ENCODE results near the gene CST9. TPM values are rescaled to one million over a fixed set of nuclear protein-coding genes. Genes with fewer than 3 reads are reported as not detected.

Gene CST9
- total RNA-seq, 1 donor from 2014 or later = not detected

- Mint-ChIP-seq H3K27me3 (ENCODE audit: low read depth) (peaks cover 18% of the 10 kb centered on the region), H3K4me3 (ENCODE audit: low read depth) (no peak overlapping the region), H3K27ac (no peak overlapping the region), H3K9me3 (no peaks in the 10 kb centered on the region), H3K36me3 (ENCODE audit: low read depth) (no peaks in the 10 kb centered on the region), H3K4me1 (ENCODE audit: low read depth) (peaks cover 4% of the 10 kb centered on the region)
- intact Hi-C loops (cut with micrococcal nuclease) = no loop called here
- no peak for DNase-seq (ENCODE audit: low spot score)
These were observed 28.5 kb upstream of the CST9 start for GRCh38 chr20:23634044-23634801.

DNA sequence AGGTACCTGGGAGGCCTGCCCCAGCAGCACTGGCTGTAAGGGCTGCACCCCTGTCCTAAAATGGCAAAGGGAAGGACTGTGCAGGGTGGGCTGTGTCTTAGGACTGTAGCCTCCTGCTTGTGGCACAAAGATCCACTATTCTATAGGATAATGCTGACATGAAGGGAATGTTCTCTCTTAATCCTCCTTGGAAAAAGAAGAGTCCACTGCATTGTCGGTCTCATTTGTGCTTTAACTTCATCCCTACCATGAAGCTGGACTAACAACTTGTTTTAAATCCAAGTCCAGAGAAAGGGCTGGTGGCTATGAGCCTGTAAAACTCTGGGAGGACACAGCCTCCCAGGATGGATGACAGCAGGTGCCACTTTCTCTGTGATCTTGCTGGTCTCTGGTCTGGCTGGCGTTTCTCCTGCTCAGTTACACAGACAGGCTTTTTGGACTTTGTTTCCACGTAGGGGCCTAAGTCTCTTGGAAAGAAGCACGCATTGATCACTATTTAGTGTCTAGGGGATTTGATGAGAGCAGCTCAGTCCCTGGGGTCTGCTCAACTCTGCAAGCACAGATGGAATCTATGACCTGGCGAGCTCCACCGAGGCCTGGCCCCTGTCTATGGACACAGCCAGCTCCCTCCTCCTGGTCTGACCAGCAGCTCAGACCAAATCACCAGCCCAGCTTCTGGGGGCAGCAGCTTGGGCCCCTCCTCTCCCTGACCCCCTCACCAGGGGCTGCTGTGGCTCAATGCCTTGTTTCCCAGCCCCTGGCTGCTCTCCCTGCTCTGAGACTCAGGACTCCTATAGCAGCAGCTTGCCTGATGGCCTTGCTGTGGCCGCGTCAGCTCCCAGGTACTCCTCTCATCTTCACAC lies 27.2 kb upstream of the CST9 start:
- Mint-ChIP-seq H3K36me3 (ENCODE audit: low read depth) (no peaks in the 10 kb centered on the region), H3K27ac (no peak overlapping the region), H3K4me3 (ENCODE audit: low read depth) (no peak overlapping the region), H3K9me3 (no peaks in the 10 kb centered on the region), H3K4me1 (ENCODE audit: low read depth) (peaks cover 4% of the 10 kb centered on the region), H3K27me3 (ENCODE audit: low read depth) (peaks cover 18% of the 10 kb centered on the region)
- intact Hi-C loops (cut with micrococcal nuclease) = no loop called here
- DNase-seq (ENCODE audit: low spot score) = no peak

DNA sequence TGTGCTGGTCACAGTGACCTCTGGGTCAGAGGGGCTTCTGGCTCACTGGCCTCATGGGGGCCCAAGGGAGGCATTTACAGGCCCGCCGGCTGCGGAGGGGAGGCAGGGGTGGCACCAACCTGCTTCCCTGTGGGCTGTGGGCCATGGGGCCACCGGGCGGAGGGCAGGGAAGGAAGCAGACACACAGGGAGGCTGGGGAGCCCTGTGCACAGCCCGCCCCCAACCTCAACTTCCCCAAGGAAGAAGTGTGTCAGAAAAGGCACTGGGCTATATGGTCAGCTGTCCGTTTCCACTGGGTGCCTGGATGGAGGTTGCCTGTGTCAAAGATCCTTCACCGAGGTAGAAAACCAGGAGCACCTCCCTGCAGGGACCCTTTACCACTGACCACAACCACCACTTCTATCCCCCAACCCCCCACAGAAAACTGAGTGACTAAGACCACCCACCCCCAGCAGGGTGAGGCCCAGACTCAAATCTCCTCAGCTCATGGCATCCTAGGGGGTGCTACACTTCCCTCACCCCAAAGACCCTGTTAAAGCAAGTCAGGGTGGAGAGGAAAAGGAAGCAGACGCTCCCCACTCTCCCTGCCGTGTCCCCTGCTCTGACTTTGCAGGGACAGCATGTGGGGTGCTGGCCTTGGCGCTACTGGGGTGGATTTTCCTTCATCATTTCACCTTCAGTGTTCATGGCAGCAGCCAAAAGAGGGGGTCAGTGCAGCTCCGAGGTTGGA lies 26.4 kb upstream of the CST9 start:
- H3K4me3 Mint-ChIP-seq (ENCODE audit: low read depth) = no peak overlapping the region
- peaks cover 4% of the 10 kb centered on the region for H3K4me1 Mint-ChIP-seq (ENCODE audit: low read depth)
- H3K9me3 Mint-ChIP-seq = no peaks in the 10 kb centered on the region
- intact Hi-C loops (cut with micrococcal nuclease) = no loop called here
- H3K27me3 Mint-ChIP-seq (ENCODE audit: low read depth) = peaks cover 19% of the 10 kb centered on the region
- no peaks in the 10 kb centered on the region for H3K36me3 Mint-ChIP-seq (ENCODE audit: low read depth)
- H3K27ac Mint-ChIP-seq = no peak overlapping the region
- no peak for DNase-seq (ENCODE audit: low spot score)

DNA sequence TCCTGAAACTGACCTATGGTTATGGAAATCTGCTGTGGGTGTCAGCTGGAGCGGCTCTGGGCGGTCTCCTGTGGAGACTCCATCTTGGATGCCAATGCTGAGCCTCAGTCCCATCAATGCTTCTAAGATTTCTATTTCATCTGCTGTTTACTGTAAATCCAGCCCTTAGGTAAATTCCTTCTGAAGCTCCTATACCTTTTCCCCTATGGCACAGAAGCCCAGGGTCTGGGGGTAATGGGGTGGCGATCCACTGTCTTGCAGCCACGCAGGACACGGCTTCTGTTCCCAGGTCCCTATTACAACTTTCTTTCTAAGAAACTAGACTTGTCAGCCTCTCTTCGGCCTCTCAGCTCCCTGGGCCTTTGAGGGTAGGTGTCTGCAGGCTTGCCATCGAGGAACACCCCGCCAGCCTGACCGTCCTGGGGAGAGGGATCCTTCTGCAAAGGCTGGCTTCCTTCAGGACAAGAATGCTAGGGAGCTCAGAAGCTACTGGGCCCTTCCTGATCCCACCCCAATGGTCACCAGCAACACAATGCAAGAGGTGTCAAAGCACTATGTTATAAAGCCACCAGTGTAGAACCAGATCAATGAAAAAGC lies 25.6 kb upstream of the CST9 start:
- Mint-ChIP-seq H3K4me1 (ENCODE audit: low read depth) (no peaks in the 10 kb centered on the region), H3K4me3 (ENCODE audit: low read depth) (no peak overlapping the region), H3K27me3 (ENCODE audit: low read depth) (peaks cover 11% of the 10 kb centered on the region), H3K27ac (no peak overlapping the region), H3K36me3 (ENCODE audit: low read depth) (no peaks in the 10 kb centered on the region), H3K9me3 (no peaks in the 10 kb centered on the region)
- intact Hi-C loops (cut with micrococcal nuclease) = no loop called here
- DNase-seq (ENCODE audit: low spot score) = no peak

GRCh38 chr20:23630392-23630849 lies 24.7 kb upstream of the CST9 start:
- Mint-ChIP-seq H3K27me3 (ENCODE audit: low read depth) (peaks cover 6% of the 10 kb centered on the region), H3K9me3 (no peaks in the 10 kb centered on the region), H3K36me3 (ENCODE audit: low read depth) (no peaks in the 10 kb centered on the region), H3K27ac (no peak overlapping the region), H3K4me3 (ENCODE audit: low read depth) (no peak overlapping the region), H3K4me1 (ENCODE audit: low read depth) (no peaks in the 10 kb centered on the region)
- no peak for DNase-seq (ENCODE audit: low spot score)
- intact Hi-C loops (cut with micrococcal nuclease) = no loop called here

DNA sequence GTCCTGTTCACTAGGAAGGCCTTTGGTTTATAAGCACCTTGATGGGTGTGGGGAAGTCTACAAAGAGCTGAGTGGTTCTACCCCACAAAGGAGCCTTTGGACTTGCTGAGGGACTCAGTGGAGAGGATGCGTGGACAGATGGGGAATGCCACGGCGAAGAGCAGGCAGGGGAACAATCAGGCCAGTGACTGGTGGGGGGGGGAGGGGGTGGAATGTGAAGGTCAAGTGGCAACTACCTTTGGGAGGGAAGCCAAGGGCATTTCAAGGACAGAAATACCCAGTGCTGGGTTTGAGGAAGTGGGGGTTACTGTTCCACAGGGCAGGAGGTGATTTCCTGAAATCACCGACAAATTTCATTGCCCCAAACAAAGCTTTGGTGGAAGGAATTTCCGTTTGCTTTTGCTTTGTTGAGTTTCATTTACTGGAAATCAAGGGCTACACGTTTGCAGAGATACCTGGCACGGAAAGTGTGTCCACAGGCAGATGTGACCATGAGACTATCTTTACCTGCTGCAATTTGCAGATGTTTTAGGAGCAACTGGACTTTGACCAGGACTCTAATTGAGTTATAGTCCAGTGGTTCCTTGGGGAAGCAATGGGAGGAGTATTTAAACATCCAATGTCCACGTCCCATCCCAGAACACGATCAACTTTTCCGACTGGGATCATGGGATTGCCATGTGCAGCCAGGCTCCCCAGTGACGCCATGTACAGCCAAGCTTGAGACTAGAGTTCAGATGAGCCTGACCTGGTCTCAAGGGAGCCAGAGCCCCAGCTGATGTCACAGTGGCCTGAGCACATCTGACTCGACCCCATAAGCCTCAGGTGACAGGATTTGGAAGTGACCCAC lies 24.1 kb upstream of the CST9 start:
- intact Hi-C loops (cut with micrococcal nuclease) = no loop called here
- Mint-ChIP-seq H3K4me3 (ENCODE audit: low read depth) (no peak overlapping the region), H3K4me1 (ENCODE audit: low read depth) (no peaks in the 10 kb centered on the region), H3K27ac (no peak overlapping the region), H3K9me3 (no peaks in the 10 kb centered on the region), H3K27me3 (ENCODE audit: low read depth) (peaks cover 6% of the 10 kb centered on the region), H3K36me3 (ENCODE audit: low read depth) (no peaks in the 10 kb centered on the region)
- DNase-seq (ENCODE audit: low spot score) = no peak

GRCh38 chr20:23629017-23629541 lies 23.4 kb upstream of the CST9 start:
- no peaks in the 10 kb centered on the region for H3K36me3 Mint-ChIP-seq (ENCODE audit: low read depth)
- no peak for DNase-seq (ENCODE audit: low spot score)
- H3K4me3 Mint-ChIP-seq (ENCODE audit: low read depth) = no peak overlapping the region
- no peak overlapping the region for H3K27ac Mint-ChIP-seq
- peaks cover 6% of the 10 kb centered on the region for H3K27me3 Mint-ChIP-seq (ENCODE audit: low read depth)
- H3K4me1 Mint-ChIP-seq (ENCODE audit: low read depth) = no peaks in the 10 kb centered on the region
- intact Hi-C loops (cut with micrococcal nuclease) = no loop called here
- no peaks in the 10 kb centered on the region for H3K9me3 Mint-ChIP-seq

DNA sequence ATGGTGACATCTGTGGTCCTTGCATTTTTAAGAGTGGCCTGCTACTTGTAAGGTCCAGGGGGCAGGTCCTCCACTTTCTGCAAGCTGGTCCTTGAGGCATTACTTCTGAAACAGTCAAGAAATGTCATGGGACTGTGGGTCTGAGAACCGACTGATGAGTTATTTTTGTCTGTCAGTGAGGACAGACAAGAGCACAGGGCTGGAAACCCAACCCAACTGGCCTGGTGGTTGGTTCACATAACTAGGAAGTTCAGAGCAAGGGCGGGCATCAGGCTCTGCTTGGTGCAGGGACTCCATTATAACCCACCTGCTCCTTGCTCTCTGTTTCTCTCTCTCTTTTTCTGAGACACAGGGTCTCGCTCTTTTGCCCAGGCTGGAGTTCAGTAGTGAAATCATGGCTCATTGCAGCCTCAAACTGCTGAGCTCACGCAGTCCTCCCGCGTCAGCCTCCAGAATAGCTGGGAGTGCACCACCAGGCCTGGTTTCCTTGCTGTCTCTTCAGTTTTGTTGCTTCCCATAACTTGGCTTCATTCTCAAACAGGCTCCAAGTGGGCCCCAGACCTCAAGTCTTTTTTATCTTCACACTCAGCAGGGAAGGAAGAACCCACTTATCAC lies 22.8 kb upstream of the CST9 start:
- H3K27ac Mint-ChIP-seq = no peak overlapping the region
- no peaks in the 10 kb centered on the region for H3K9me3 Mint-ChIP-seq
- DNase-seq (ENCODE audit: low spot score) = no peak
- peaks cover 6% of the 10 kb centered on the region for H3K27me3 Mint-ChIP-seq (ENCODE audit: low read depth)
- H3K36me3 Mint-ChIP-seq (ENCODE audit: low read depth) = no peaks in the 10 kb centered on the region
- intact Hi-C loops (cut with micrococcal nuclease) = no loop called here
- no peaks in the 10 kb centered on the region for H3K4me1 Mint-ChIP-seq (ENCODE audit: low read depth)
- no peak overlapping the region for H3K4me3 Mint-ChIP-seq (ENCODE audit: low read depth)

- no peak for DNase-seq (ENCODE audit: low spot score)
- no peak overlapping the region for H3K27ac Mint-ChIP-seq
- no peaks in the 10 kb centered on the region for H3K36me3 Mint-ChIP-seq (ENCODE audit: low read depth)
- peaks cover 6% of the 10 kb centered on the region for H3K27me3 Mint-ChIP-seq (ENCODE audit: low read depth)
- no peak overlapping the region for H3K4me3 Mint-ChIP-seq (ENCODE audit: low read depth)
- H3K9me3 Mint-ChIP-seq = no peaks in the 10 kb centered on the region
- intact Hi-C loops (cut with micrococcal nuclease) = no loop called here
- peaks cover 2% of the 10 kb centered on the region for H3K4me1 Mint-ChIP-seq (ENCODE audit: low read depth)
These were observed 21.8 kb upstream of the CST9 start for GRCh38 chr20:23627501-23627900.

DNA sequence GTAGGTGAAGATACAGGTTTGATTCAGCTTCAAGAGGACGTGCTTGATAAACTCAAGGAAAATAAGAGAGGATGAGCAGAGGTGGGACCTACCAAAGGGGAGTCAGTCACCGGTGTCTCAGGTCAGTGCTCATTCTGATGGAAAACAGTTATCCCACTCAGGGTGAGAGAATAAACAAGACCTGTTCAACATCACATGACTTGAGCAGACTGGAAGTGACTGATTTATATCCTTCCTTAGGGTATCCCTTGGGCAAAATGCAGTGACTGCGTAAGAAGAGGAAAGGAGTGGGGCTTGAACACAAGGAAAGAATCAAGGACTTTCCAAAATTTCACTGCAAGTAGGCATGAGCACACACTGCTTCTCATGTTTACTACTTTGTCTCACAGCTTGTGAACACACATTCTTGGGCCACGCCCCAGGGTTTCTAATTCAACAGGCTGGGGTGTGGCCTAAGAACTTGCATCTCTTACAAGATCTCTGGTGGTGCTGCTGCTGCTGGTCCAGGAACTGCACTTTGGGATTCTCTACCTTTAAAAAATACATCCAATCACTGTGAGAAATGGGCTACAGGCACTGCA lies 20.4 kb upstream of the CST9 start:
- no peak for DNase-seq (ENCODE audit: low spot score)
- peaks cover 6% of the 10 kb centered on the region for H3K27me3 Mint-ChIP-seq (ENCODE audit: low read depth)
- H3K36me3 Mint-ChIP-seq (ENCODE audit: low read depth) = no peaks in the 10 kb centered on the region
- intact Hi-C loops (cut with micrococcal nuclease) = no loop called here
- peaks cover 2% of the 10 kb centered on the region for H3K4me1 Mint-ChIP-seq (ENCODE audit: low read depth)
- H3K27ac Mint-ChIP-seq = no peak overlapping the region
- no peaks in the 10 kb centered on the region for H3K9me3 Mint-ChIP-seq
- no peak overlapping the region for H3K4me3 Mint-ChIP-seq (ENCODE audit: low read depth)

DNA sequence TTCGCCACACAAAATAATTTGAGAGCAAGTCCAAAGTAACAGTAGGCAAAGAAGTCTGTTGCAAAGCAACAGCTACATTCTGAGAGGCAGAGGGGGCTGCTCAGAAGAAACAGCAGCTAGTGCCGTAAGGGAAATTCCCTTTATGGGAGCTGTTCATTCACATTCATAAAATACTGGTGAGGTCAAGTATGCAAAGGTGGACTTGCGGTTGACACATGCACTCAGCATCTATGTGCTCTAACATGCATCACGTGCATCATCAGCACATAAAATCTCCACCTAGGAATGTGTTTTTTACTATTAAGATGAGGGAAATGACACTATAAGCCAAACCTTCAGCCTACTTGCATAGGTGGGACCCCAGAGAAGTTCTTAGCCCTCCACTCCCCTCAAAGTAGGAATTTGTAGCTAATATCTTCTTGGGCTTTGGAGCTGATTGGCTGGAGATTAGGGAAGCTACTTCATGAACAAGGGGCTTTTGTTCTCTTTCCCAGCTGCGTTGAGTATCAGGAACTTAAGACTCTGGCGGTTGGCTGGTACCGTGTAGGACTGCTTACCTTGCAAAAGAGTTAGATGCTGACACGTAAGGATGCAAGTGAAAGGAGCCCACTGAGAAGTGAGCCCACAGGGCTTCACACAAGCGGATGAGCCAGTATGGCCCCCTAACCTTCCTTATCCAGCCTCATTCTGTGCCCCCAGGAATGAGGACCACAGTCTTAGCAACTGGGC lies 19.7 kb upstream of the CST9 start:
- Mint-ChIP-seq H3K27me3 (ENCODE audit: low read depth) (peaks cover 6% of the 10 kb centered on the region), H3K4me1 (ENCODE audit: low read depth) (peaks cover 2% of the 10 kb centered on the region), H3K4me3 (ENCODE audit: low read depth) (no peak overlapping the region), H3K9me3 (no peaks in the 10 kb centered on the region), H3K36me3 (ENCODE audit: low read depth) (no peaks in the 10 kb centered on the region), H3K27ac (no peak overlapping the region)
- DNase-seq (ENCODE audit: low spot score) = no peak
- intact Hi-C loops (cut with micrococcal nuclease) = no loop called here

All from activated T-helper 2 cell treated with anti-CD3 and anti-CD28 coated beads, Interferon-gamma antibody, Interleukin-2, Interleukin-4, amounts not matched to agents 10 μg/mL and 5 μg/mL and 100 μg/mL, durations not matched to agents 14 hours and 24 hours and 36 hours (primary cell).